ENCODE data around the gene MROH8.
A peak's percentile ranks its signal among the peaks of the same experiment; 100 is the strongest.

MROH8 gene

GRCh38 chr20:37178839-37179682 lies at the start of gene MROH8, which contains the start of gene RPN2:
TSS of gene MROH8 (minus strand) at chr20:37179548.
TSS of gene RPN2 (plus strand) at chr20:37179330. CDS start at chr20:37179357, 27 bp downstream.
- Histone ChIP-seq H3K27ac (ENCODE audit: low read depth, low read length) (peak within 1 kb of the TSS; percentile 99), H3K4me3 (ENCODE audit: low read length) (peak within 1 kb of the TSS; percentile 92), H3K4me1 (ENCODE audit: control insufficient read depth, insufficient read depth, low read length) (peaks cover 13% of the 10 kb centered on the region), H3K9ac (ENCODE audit: low read length) (peak within 1 kb of the TSS; percentile 87), H3K36me3 (ENCODE audit: control insufficient read depth, insufficient read depth, low read length) (peaks cover 2% of the 10 kb centered on the region), H3K27me3 (ENCODE audit: control insufficient read depth, insufficient read depth, low read length) (no peaks in the 10 kb centered on the region)

GRCh38 chr20:37228656-37229055 lies 49.3 kb upstream of the MROH8 start:
- no peaks in the 10 kb centered on the region for H3K4me1 ChIP-seq (ENCODE audit: control insufficient read depth, insufficient read depth, low read length)
- H3K27ac ChIP-seq (ENCODE audit: low read depth, low read length), result no peak overlapping the region
- H3K4me3 ChIP-seq (ENCODE audit: low read length), result no peak overlapping the region
- no peaks in the 10 kb centered on the region for H3K27me3 ChIP-seq (ENCODE audit: control insufficient read depth, insufficient read depth, low read length)
- H3K9ac ChIP-seq (ENCODE audit: low read length), result no peak overlapping the region
- peaks cover 56% of the 10 kb centered on the region for H3K36me3 ChIP-seq (ENCODE audit: control insufficient read depth, insufficient read depth, low read length)

GRCh38 chr20:37228082-37228481 lies 48.7 kb upstream of the MROH8 start:
- H3K36me3 ChIP-seq (ENCODE audit: control insufficient read depth, insufficient read depth, low read length), result peaks cover 54% of the 10 kb centered on the region

GRCh38 chr20:37226889-37227288 lies 47.5 kb upstream of the MROH8 start:
- H3K9ac ChIP-seq (ENCODE audit: low read length), result no peak overlapping the region
- no peaks in the 10 kb centered on the region for H3K27me3 ChIP-seq (ENCODE audit: control insufficient read depth, insufficient read depth, low read length)
- no peaks in the 10 kb centered on the region for H3K4me1 ChIP-seq (ENCODE audit: control insufficient read depth, insufficient read depth, low read length)
- no peak overlapping the region for H3K27ac ChIP-seq (ENCODE audit: low read depth, low read length)
- peaks cover 50% of the 10 kb centered on the region for H3K36me3 ChIP-seq (ENCODE audit: control insufficient read depth, insufficient read depth, low read length)
- H3K4me3 ChIP-seq (ENCODE audit: low read length), result no peak overlapping the region

More at GRCh38 chr20:37228082-37228481, 48.7 kb upstream of the MROH8 start:
- H3K9ac ChIP-seq (ENCODE audit: low read length), result no peak overlapping the region
- no peaks in the 10 kb centered on the region for H3K4me1 ChIP-seq (ENCODE audit: control insufficient read depth, insufficient read depth, low read length)
- H3K4me3 ChIP-seq (ENCODE audit: low read length), result no peak overlapping the region
- H3K27me3 ChIP-seq (ENCODE audit: control insufficient read depth, insufficient read depth, low read length), result no peaks in the 10 kb centered on the region
- H3K27ac ChIP-seq (ENCODE audit: low read depth, low read length), result no peak overlapping the region

- Histone ChIP-seq H3K27ac (ENCODE audit: low read depth, low read length) (no peak overlapping the region), H3K4me1 (ENCODE audit: control insufficient read depth, insufficient read depth, low read length) (peaks cover 5% of the 10 kb centered on the region), H3K9ac (ENCODE audit: low read length) (no peak overlapping the region), H3K27me3 (ENCODE audit: control insufficient read depth, insufficient read depth, low read length) (no peaks in the 10 kb centered on the region), H3K4me3 (ENCODE audit: low read length) (no peak overlapping the region), H3K36me3 (ENCODE audit: control insufficient read depth, insufficient read depth, low read length) (peaks cover 36% of the 10 kb centered on the region)
Measured at GRCh38 chr20:37225146-37225545, 45.8 kb upstream of the MROH8 start.

GRCh38 chr20:37223053-37223452 lies 43.7 kb upstream of the MROH8 start:
- H3K27ac ChIP-seq (ENCODE audit: low read depth, low read length), result peak overlapping the region; percentile 2
- peaks cover 7% of the 10 kb centered on the region for H3K4me1 ChIP-seq (ENCODE audit: control insufficient read depth, insufficient read depth, low read length)
- no peaks in the 10 kb centered on the region for H3K27me3 ChIP-seq (ENCODE audit: control insufficient read depth, insufficient read depth, low read length)
- H3K36me3 ChIP-seq (ENCODE audit: control insufficient read depth, insufficient read depth, low read length), result peaks cover 26% of the 10 kb centered on the region
- no peak overlapping the region for H3K4me3 ChIP-seq (ENCODE audit: low read length)
- H3K9ac ChIP-seq (ENCODE audit: low read length), result no peak overlapping the region

GRCh38 chr20:37222086-37222485 lies 42.7 kb upstream of the MROH8 start:
- Histone ChIP-seq H3K4me1 (ENCODE audit: control insufficient read depth, insufficient read depth, low read length) (peaks cover 7% of the 10 kb centered on the region), H3K9ac (ENCODE audit: low read length) (no peak overlapping the region), H3K27ac (ENCODE audit: low read depth, low read length) (peak overlapping the region; percentile 30), H3K27me3 (ENCODE audit: control insufficient read depth, insufficient read depth, low read length) (no peaks in the 10 kb centered on the region), H3K4me3 (ENCODE audit: low read length) (no peak overlapping the region), H3K36me3 (ENCODE audit: control insufficient read depth, insufficient read depth, low read length) (peaks cover 22% of the 10 kb centered on the region)

GRCh38 chr20:37220731-37221130 lies 41.4 kb upstream of the MROH8 start:
- Histone ChIP-seq H3K27ac (ENCODE audit: low read depth, low read length) (peak overlapping the region; percentile 53), H3K27me3 (ENCODE audit: control insufficient read depth, insufficient read depth, low read length) (no peaks in the 10 kb centered on the region), H3K9ac (ENCODE audit: low read length) (no peak overlapping the region), H3K36me3 (ENCODE audit: control insufficient read depth, insufficient read depth, low read length) (peaks cover 16% of the 10 kb centered on the region), H3K4me1 (ENCODE audit: control insufficient read depth, insufficient read depth, low read length) (peaks cover 7% of the 10 kb centered on the region), H3K4me3 (ENCODE audit: low read length) (no peak overlapping the region)

GRCh38 chr20:37219751-37220668 lies 40.7 kb upstream of the MROH8 start:
- Histone ChIP-seq H3K4me3 (ENCODE audit: low read length) (no peak overlapping the region), H3K4me1 (ENCODE audit: control insufficient read depth, insufficient read depth, low read length) (peaks cover 7% of the 10 kb centered on the region), H3K27ac (ENCODE audit: low read depth, low read length) (peak overlapping the region; percentile 53), H3K9ac (ENCODE audit: low read length) (no peak overlapping the region), H3K27me3 (ENCODE audit: control insufficient read depth, insufficient read depth, low read length) (no peaks in the 10 kb centered on the region), H3K36me3 (ENCODE audit: control insufficient read depth, insufficient read depth, low read length) (peaks cover 10% of the 10 kb centered on the region)

GRCh38 chr20:37218976-37219375 lies 39.6 kb upstream of the MROH8 start:
- no peak overlapping the region for H3K27ac ChIP-seq (ENCODE audit: low read depth, low read length)
- peaks cover 4% of the 10 kb centered on the region for H3K36me3 ChIP-seq (ENCODE audit: control insufficient read depth, insufficient read depth, low read length)
- H3K27me3 ChIP-seq (ENCODE audit: control insufficient read depth, insufficient read depth, low read length), result no peaks in the 10 kb centered on the region
- no peak overlapping the region for H3K9ac ChIP-seq (ENCODE audit: low read length)
- no peak overlapping the region for H3K4me3 ChIP-seq (ENCODE audit: low read length)
- peaks cover 7% of the 10 kb centered on the region for H3K4me1 ChIP-seq (ENCODE audit: control insufficient read depth, insufficient read depth, low read length)

GRCh38 chr20:37218441-37218840 lies 39.1 kb upstream of the MROH8 start:
- no peaks in the 10 kb centered on the region for H3K27me3 ChIP-seq (ENCODE audit: control insufficient read depth, insufficient read depth, low read length)
- peaks cover 5% of the 10 kb centered on the region for H3K36me3 ChIP-seq (ENCODE audit: control insufficient read depth, insufficient read depth, low read length)
- H3K4me1 ChIP-seq (ENCODE audit: control insufficient read depth, insufficient read depth, low read length), result peaks cover 7% of the 10 kb centered on the region
- H3K9ac ChIP-seq (ENCODE audit: low read length), result no peak overlapping the region
- no peak overlapping the region for H3K27ac ChIP-seq (ENCODE audit: low read depth, low read length)
- H3K4me3 ChIP-seq (ENCODE audit: low read length), result no peak overlapping the region

GRCh38 chr20:37209661-37210314 lies 30.4 kb upstream of the MROH8 start:
- no peak overlapping the region for H3K4me3 ChIP-seq (ENCODE audit: low read length)
- no peaks in the 10 kb centered on the region for H3K4me1 ChIP-seq (ENCODE audit: control insufficient read depth, insufficient read depth, low read length)
- H3K9ac ChIP-seq (ENCODE audit: low read length), result no peak overlapping the region
- no peak overlapping the region for H3K27ac ChIP-seq (ENCODE audit: low read depth, low read length)
- H3K36me3 ChIP-seq (ENCODE audit: control insufficient read depth, insufficient read depth, low read length), result peaks cover 20% of the 10 kb centered on the region
- no peaks in the 10 kb centered on the region for H3K27me3 ChIP-seq (ENCODE audit: control insufficient read depth, insufficient read depth, low read length)

Data from rectal smooth muscle tissue (tissue), 1 donor.